ENCODE results near the gene SEC23IP.

SEC23IP gene

GRCh38 chr10:119940487-119940886, 48.0 kb downstream of the SEC23IP start:
- no peak for DNase-seq (ENCODE audit: low read depth)

GRCh38 chr10:119942973-119943372, 50.4 kb downstream of the SEC23IP start:
- DNase-seq (ENCODE audit: low read depth): no peak

- DNase-seq (ENCODE audit: low read depth): no peak
These were observed 53.3 kb downstream of the SEC23IP start for GRCh38 chr10:119945805-119946204.

- DNase-seq (ENCODE audit: low read depth): no peak
These were observed 54.8 kb downstream of the SEC23IP start for GRCh38 chr10:119947300-119947699.

- DNase-seq (ENCODE audit: low read depth): no peak
These were observed 64.9 kb downstream of the SEC23IP start for GRCh38 chr10:119957451-119957850.

DNA sequence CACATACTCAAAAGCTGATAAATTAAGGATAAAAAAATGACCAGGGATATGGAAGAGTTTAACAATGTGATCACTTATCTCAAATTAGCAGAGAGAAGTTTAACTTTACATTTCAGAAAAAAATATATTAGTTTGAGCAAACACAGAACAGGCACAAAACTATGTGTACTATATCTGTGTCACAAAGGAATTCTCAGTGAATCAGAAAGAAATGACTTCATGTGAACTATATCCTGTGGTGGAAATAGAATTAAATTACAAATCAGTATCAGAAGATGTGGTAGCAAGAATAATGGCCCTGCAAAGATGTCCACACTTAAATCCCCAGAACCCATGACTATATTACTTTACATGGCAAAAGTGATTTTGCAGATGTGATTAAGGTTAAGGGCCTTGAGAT, 70.3 kb downstream of the SEC23IP start:
- DNase-seq (ENCODE audit: low read depth): no peak

DNA sequence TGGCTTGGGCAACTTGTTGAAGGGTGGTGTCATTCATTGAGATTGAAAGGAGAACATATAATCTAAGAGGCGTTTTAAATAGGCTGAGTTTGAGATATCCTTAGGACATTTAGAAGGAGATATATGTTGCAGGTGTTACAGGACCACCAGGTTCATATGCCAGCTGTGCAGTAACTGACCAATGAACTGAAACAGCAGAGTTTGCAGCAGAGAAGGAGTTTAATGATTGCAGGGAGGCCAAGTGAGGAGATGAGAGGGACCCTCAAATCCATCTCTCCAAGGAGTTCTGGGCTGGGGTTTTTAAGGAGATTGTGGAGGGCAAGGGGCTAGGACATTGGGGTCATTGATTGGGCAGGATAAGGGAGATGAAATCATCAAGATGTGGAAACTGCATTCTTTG, 74.5 kb downstream of the SEC23IP start:
- DNase-seq (ENCODE audit: low read depth): no peak

GRCh38 chr10:119969609-119970008, 77.1 kb downstream of the SEC23IP start:
- DNase-seq (ENCODE audit: low read depth): no peak

- DNase-seq (ENCODE audit: low read depth): no peak
These were observed 77.6 kb downstream of the SEC23IP start for GRCh38 chr10:119970107-119970506.

- DNase-seq (ENCODE audit: low read depth): no peak
These were observed 78.4 kb downstream of the SEC23IP start for GRCh38 chr10:119970963-119971362.

DNA sequence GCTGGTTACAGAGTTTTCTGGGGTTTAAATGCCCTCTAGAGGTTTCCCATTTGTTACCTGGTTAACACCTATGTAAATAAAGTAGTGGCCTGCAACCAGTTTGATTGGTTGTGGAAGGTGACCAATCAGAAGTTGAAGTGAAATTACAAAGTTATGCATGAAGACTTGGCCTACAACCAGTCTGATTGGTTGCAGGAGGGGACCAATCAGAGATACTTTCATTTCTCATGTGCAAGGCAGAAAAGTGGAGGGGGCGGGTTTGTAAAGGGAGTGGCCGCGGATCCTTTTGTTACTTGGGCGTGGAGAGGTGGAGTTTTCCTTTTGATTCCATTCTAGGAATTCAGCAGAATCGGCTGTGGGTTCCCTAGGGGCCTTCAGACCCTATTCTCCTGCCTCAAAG, 80.8 kb downstream of the SEC23IP start:
- DNase-seq (ENCODE audit: low read depth): no peak

- DNase-seq (ENCODE audit: low read depth): no peak
These were observed 83.9 kb downstream of the SEC23IP start for GRCh38 chr10:119976421-119976820.

GRCh38 chr10:119980956-119981750, 88.6 kb downstream of the SEC23IP start:
- DNase-seq (ENCODE audit: low read depth): no peak

GRCh38 chr10:119981826-119982225, 89.3 kb downstream of the SEC23IP start:
- DNase-seq (ENCODE audit: low read depth): no peak

GRCh38 chr10:119988333-119988732, 95.8 kb downstream of the SEC23IP start:
- DNase-seq (ENCODE audit: low read depth): no peak

- DNase-seq (ENCODE audit: low read depth): no peak
These were observed 97.4 kb downstream of the SEC23IP start for GRCh38 chr10:119989966-119990365.

- no peak for DNase-seq (ENCODE audit: low read depth)
These were observed 98.5 kb downstream of the SEC23IP start for GRCh38 chr10:119991066-119991465.

DNA sequence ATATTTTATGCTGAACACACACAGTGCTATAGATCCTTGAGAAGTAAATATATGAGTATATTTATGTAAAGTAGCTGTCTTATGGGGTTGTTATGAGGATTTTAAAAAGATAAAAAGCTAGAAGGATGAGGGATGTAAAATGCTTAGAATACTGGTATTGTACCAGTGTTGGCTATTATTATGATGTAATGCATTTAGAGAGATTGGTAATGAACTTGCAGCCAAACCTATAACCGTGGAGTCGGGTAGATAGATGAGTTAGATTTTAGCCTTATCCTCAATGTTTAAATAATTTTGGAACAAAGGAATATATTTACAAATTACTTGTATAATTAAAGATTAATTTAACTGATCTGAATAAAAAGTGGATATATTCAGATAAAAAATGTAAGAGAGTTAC, 99.3 kb downstream of the SEC23IP start:
- no peak for DNase-seq (ENCODE audit: low read depth)

All from T-helper 22 cell (primary cell).